ENCODE data around the gene CACNB2. TPM values are rescaled to one million over a fixed set of nuclear protein-coding genes. Genes with fewer than 3 reads are reported as not detected.

The CACNB2 gene
- total RNA-seq, 2 donors from 2014 or later, result 9.8 to 12.1 TPM

DNA sequence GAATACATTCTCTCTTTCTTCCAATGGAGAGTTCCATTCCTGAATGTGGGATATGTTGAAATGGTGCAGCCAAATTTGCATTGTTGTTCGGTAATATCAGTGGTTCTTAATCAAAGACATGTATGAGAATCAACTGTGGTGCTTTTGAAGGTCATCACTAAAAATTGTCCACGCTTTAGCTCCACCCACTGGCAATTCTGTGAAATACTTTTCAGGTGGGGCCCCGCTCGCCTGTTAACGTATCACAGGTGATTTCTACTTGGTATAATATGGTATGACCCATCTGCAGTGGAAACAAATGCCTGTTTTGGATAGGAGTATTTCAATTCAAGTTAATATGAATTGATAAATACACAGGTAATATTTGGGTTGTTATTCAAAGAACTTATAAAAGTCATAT is 332.8 kb downstream of the CACNB2 start:
- H3K9ac ChIP-seq (ENCODE audit: low read depth in 2 of 2, low read length in 2 of 2), result no peak overlapping the region
- H3K4me3 ChIP-seq, result no peak overlapping the region
- no peak overlapping the region for H3K27ac ChIP-seq
- TF ChIP-seq, protein P1, sequence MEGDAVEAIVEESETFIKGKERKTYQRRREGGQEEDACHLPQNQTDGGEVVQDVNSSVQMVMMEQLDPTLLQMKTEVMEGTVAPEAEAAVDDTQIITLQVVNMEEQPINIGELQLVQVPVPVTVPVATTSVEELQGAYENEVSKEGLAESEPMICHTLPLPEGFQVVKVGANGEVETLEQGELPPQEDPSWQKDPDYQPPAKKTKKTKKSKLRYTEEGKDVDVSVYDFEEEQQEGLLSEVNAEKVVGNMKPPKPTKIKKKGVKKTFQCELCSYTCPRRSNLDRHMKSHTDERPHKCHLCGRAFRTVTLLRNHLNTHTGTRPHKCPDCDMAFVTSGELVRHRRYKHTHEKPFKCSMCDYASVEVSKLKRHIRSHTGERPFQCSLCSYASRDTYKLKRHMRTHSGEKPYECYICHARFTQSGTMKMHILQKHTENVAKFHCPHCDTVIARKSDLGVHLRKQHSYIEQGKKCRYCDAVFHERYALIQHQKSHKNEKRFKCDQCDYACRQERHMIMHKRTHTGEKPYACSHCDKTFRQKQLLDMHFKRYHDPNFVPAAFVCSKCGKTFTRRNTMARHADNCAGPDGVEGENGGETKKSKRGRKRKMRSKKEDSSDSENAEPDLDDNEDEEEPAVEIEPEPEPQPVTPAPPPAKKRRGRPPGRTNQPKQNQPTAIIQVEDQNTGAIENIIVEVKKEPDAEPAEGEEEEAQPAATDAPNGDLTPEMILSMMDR (IDR thresholded peaks at IDR 0.05), result no peak
- no peak for DNase-seq
- no peaks in the 10 kb centered on the region for H3K9me3 ChIP-seq
- intact Hi-C loops (cut with DNase I), result no loop called here
- H3K36me3 ChIP-seq, result no peaks in the 10 kb centered on the region
- H3K4me1 ChIP-seq, result no peaks in the 10 kb centered on the region
- no peaks in the 10 kb centered on the region for H3K27me3 ChIP-seq

DNA sequence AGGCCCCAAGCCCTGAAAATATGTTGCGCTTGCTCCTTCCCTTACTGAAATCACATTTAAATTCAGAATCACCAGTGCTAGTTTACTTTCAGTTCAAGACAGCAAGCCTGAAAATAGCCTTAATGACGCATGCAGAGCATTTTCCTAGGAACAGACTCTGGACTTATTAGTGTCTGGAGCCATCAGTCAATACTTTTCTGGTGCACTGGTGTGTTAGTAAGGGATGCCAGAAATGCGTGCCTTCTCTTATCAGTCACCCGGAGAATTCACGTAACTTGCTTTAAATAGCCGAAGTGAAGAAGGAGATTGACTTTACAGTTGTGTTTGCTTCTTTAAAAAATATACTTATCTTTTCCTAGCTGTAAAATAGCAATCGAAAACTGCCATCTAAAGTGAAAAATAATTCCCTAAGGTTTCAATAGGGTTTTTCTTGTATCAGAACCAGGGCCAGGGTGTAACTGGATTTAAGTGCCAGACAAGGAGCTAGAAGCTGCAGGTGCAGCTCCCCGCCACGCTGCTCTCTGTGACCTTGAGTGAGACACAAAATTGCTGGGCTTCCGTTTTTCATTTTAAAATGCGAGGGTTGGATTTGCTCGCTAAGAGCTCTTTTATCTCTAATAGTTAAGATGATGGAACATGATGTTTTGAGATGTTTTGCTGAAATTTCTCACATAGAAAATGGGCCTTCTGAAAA is 333.3 kb downstream of the CACNB2 start:
- Histone ChIP-seq H3K36me3 (no peaks in the 10 kb centered on the region), H3K9me3 (no peaks in the 10 kb centered on the region), H3K4me3 (no peak overlapping the region), H3K27me3 (no peaks in the 10 kb centered on the region), H3K9ac (ENCODE audit: low read depth in 2 of 2, low read length in 2 of 2) (no peak overlapping the region), H3K4me1 (no peaks in the 10 kb centered on the region), H3K27ac (no peak overlapping the region)
- intact Hi-C loops (cut with DNase I), result no loop called here
- no peak for DNase-seq
- TF ChIP-seq, protein P1 (IDR thresholded peaks at IDR 0.05), result no peak

DNA sequence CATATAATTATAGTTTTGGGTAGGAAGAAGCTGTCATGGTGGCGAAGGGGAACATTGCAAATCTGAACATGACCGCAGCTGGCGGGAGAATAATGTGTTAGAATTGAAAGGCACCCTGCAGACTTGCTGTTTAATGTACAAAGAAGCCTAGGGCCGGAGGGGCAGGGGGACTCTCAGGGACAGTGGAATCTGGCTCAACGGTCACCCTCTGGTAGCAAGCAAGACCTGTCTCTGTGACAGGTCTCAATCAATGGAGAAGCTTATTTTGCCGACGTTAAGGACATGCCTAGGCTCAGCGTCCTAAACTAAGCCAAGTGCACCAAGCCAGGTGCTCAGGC is 333.9 kb downstream of the CACNB2 start:
- intact Hi-C loops (cut with DNase I), result no loop called here
- no peak for DNase-seq
- Histone ChIP-seq H3K4me1 (no peaks in the 10 kb centered on the region), H3K36me3 (no peaks in the 10 kb centered on the region), H3K9me3 (no peaks in the 10 kb centered on the region), H3K4me3 (no peak overlapping the region), H3K27me3 (no peaks in the 10 kb centered on the region), H3K9ac (ENCODE audit: low read depth in 2 of 2, low read length in 2 of 2) (no peak overlapping the region), H3K27ac (no peak overlapping the region)
- TF ChIP-seq, protein P1 (IDR thresholded peaks at IDR 0.05), result no peak

DNA sequence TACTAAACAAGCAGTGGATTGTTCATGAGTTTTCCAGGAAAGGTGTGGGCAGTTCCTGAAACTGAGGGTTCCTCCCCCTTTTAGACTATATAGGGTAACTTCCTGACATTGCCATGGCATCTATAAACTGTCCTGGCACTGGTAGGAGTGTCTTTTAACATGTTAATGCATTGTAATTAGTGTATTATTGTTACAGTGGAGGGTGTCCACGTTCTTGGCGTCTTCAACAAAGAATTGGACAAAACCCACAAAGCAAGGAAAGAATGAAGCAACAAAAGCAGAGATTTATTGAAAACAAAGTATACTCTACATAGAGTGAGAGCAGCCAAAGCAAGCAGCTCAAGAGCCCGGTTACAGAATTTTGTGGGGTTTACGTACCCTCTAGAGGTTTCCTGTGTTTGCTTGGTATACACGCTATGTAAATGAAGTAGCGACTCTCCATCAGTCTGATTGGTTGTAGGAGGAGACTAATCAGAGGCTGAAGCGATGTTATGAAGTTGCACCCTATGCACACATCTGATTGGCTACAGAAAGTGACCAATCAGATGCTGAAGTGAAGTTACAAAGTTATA is 335.9 kb downstream of the CACNB2 start:
- Histone ChIP-seq H3K4me1 (no peaks in the 10 kb centered on the region), H3K9me3 (no peaks in the 10 kb centered on the region), H3K27ac (no peak overlapping the region), H3K36me3 (no peaks in the 10 kb centered on the region), H3K27me3 (no peaks in the 10 kb centered on the region), H3K9ac (ENCODE audit: low read depth in 2 of 2, low read length in 2 of 2) (no peak overlapping the region), H3K4me3 (no peak overlapping the region)
- no peak for DNase-seq
- TF ChIP-seq, protein P1 (IDR thresholded peaks at IDR 0.05), result no peak
- intact Hi-C loops (cut with DNase I), result no loop called here

DNA sequence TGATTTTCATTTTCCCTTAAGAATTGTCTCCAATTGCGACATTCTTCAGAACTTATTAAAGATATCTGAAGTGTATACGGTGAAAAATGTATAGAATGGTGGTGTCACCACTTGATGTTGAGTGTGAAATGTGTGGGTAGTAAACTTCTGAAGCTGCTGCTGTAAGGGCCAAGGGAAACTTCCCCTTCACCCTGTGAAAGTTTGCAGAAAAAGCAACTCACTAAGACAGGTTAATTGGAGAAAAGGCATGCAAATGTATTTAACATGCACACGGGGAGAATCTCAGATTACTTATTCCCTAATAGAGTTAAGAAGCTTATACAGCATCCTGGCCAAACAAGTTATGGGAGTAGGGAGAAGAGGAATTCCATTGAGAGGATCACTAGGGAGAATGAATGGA is 338.1 kb downstream of the CACNB2 start:
- Histone ChIP-seq H3K36me3 (no peaks in the 10 kb centered on the region), H3K4me3 (no peak overlapping the region), H3K27me3 (no peaks in the 10 kb centered on the region), H3K27ac (no peak overlapping the region), H3K9ac (ENCODE audit: low read depth in 2 of 2, low read length in 2 of 2) (no peak overlapping the region), H3K4me1 (no peaks in the 10 kb centered on the region), H3K9me3 (no peaks in the 10 kb centered on the region)
- no peak for DNase-seq
- TF ChIP-seq, protein P1 (IDR thresholded peaks at IDR 0.05), result no peak
- intact Hi-C loops (cut with DNase I), result no loop called here

Measured in colonic mucosa (tissue), 4 donors.